Hepatocyte (in vitro differentiated cells): Measurements from ENCODE around the gene MTMR8.

Source experiments
- EZH2 ChIP-seq: fragments of 200-600 bp; sonication (generic); IDR thresholded peaks from 2 replicates; pipeline ENCODE4 v1.6.1; 2016; ENCODE audit warnings: antibody characterized with exemption, mild to moderate bottlenecking, borderline replicate concordance
- EZH2phosphoT487 ChIP-seq: fragments of 200-600 bp; sonication (generic); IDR thresholded peaks from one replicate; pipeline ENCODE4 v1.6.1; 2018; ENCODE audit warnings: antibody characterized with exemption, mild to moderate bottlenecking, low read depth, moderate library complexity; ENCODE audit not compliant: unreplicated experiment, severe bottlenecking
- TF ChIP-seq, protein P1 (sequence below): fragments of 200-600 bp; sonication (generic); IDR thresholded peaks from 2 replicates; pipeline ENCODE4 v1.5.1; 2016; ENCODE audit warnings: antibody characterized with exemption, mild to moderate bottlenecking; ENCODE audit not compliant: poor library complexity

DNA sequence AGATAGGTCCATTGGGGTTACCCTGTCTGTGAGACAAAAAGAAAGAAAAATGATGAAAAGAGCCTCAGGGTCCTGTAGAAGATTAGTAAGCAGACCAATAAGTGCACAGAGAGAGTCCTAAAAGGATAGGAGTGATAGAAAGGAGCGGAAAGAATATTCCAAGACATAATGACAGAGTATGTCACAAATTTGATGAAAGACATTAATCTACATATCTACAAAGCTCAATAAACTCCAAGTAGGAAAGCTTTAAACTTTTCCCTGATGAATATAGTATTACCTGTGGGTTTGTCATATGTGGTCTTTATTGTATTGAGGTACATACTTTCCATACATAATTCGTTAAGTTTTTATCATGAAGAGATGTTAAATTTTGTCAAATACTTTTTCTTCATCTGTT lies 73.7 kb downstream of the MTMR8 start:
- TF ChIP-seq, protein P1, sequence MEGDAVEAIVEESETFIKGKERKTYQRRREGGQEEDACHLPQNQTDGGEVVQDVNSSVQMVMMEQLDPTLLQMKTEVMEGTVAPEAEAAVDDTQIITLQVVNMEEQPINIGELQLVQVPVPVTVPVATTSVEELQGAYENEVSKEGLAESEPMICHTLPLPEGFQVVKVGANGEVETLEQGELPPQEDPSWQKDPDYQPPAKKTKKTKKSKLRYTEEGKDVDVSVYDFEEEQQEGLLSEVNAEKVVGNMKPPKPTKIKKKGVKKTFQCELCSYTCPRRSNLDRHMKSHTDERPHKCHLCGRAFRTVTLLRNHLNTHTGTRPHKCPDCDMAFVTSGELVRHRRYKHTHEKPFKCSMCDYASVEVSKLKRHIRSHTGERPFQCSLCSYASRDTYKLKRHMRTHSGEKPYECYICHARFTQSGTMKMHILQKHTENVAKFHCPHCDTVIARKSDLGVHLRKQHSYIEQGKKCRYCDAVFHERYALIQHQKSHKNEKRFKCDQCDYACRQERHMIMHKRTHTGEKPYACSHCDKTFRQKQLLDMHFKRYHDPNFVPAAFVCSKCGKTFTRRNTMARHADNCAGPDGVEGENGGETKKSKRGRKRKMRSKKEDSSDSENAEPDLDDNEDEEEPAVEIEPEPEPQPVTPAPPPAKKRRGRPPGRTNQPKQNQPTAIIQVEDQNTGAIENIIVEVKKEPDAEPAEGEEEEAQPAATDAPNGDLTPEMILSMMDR = no peak
- TF ChIP-seq EZH2 (no peak), EZH2phosphoT487 (no peak)
